ENCODE data around the gene ZNF136. TPM values are rescaled to one million over a fixed set of nuclear protein-coding genes. Genes with fewer than 3 reads are reported as not detected.
A peak's percentile ranks its signal among the peaks of the same experiment; 100 is the strongest.

Gene ZNF136
- total RNA-seq, 1 donor from 2014 or later, result 1.9 TPM

GRCh38 chr19:12137221-12137940 is 25.5 kb upstream of the ZNF136 start:
- Histone ChIP-seq H3K9me3 (peaks cover 11 to 22% of the 10 kb centered on the region in 2 donors), H3K4me1 (peaks cover 0 to 17% of the 10 kb centered on the region in 2 donors), H3K4me3 (no peak overlapping the region), H3K27me3 (no peaks in the 10 kb centered on the region), H3K27ac (no peak overlapping the region), H3K36me3 (peaks cover 32 to 55% of the 10 kb centered on the region in 2 donors)
- intact Hi-C loops (cut with DNase I), result no loop called here
- TF ChIP-seq, protein P1, sequence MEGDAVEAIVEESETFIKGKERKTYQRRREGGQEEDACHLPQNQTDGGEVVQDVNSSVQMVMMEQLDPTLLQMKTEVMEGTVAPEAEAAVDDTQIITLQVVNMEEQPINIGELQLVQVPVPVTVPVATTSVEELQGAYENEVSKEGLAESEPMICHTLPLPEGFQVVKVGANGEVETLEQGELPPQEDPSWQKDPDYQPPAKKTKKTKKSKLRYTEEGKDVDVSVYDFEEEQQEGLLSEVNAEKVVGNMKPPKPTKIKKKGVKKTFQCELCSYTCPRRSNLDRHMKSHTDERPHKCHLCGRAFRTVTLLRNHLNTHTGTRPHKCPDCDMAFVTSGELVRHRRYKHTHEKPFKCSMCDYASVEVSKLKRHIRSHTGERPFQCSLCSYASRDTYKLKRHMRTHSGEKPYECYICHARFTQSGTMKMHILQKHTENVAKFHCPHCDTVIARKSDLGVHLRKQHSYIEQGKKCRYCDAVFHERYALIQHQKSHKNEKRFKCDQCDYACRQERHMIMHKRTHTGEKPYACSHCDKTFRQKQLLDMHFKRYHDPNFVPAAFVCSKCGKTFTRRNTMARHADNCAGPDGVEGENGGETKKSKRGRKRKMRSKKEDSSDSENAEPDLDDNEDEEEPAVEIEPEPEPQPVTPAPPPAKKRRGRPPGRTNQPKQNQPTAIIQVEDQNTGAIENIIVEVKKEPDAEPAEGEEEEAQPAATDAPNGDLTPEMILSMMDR (IDR thresholded peaks at IDR 0.05), result no peak
- no peak for DNase-seq (ENCODE audit: low spot score in 2 of 2)

DNA sequence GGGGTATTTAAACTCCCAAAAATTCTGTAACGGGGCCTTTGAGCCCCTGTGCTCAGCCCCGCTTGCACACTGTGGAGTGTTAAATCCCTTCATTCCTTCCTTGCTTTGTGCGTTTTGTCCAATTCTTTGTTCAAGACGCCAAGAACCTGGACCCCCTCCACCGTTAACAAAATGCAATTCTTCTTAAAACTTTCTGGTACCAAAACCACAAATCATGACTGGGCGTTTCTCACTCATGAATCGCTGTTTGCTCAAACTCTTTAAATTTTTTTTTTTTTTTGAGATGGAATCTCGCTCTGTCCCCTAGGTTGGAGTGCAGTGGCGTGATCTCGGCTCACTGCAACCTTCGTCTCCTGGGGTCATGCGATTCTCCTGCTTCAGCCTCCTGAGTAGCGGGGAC is 23.6 kb upstream of the ZNF136 start:
- TF ChIP-seq, protein P1 (IDR thresholded peaks at IDR 0.05), result no peak
- H3K27ac ChIP-seq, result peak overlapping the region in 1 of 2 donors; percentile 78
- intact Hi-C loops (cut with DNase I), result no loop called here
- H3K4me1 ChIP-seq, result peaks cover 0 to 17% of the 10 kb centered on the region in 2 donors
- peaks cover 0 to 3% of the 10 kb centered on the region in 2 donors for H3K9me3 ChIP-seq
- peak overlapping the region; percentile 76 to 83 for H3K4me3 ChIP-seq
- no peak for DNase-seq (ENCODE audit: low spot score in 2 of 2)
- peaks cover 14 to 38% of the 10 kb centered on the region in 2 donors for H3K36me3 ChIP-seq
- no peaks in the 10 kb centered on the region for H3K27me3 ChIP-seq

- DNase-seq (ENCODE audit: low spot score in 2 of 2), result peak; percentile 87 to 98
- Histone ChIP-seq H3K36me3 (peaks cover 11 to 35% of the 10 kb centered on the region in 2 donors), H3K27me3 (no peaks in the 10 kb centered on the region), H3K9me3 (no peaks in the 10 kb centered on the region), H3K4me1 (peaks cover 0 to 17% of the 10 kb centered on the region in 2 donors), H3K27ac (peak within 1 kb of the TSS; percentile 78 to 82), H3K4me3 (peak within 1 kb of the TSS; percentile 76 to 83)
- TF ChIP-seq, protein P1 (IDR thresholded peaks at IDR 0.05), result peak in 1 of 3 experiments; percentile 2
- intact Hi-C loops (cut with DNase I), result loop anchor here (1.0 to 2.0 kb wide), 7 partner anchors 49 to 342 kb away; partner anchors contain the start of genes ZNF491 and ZNF844
These were observed 22.9 kb upstream of the ZNF136 start, which contains the start of gene ZNF20 for GRCh38 chr19:12139885-12140544. TSS of gene ZNF20 (minus strand) at chr19:12140350. CDS start at chr19:12140182, 168 bp downstream.

- peak overlapping the region; percentile 76 to 83 for H3K4me3 ChIP-seq
- H3K27me3 ChIP-seq, result no peaks in the 10 kb centered on the region
- H3K9me3 ChIP-seq, result no peaks in the 10 kb centered on the region
- H3K4me1 ChIP-seq, result peaks cover 0 to 17% of the 10 kb centered on the region in 2 donors
- TF ChIP-seq, protein P1 (IDR thresholded peaks at IDR 0.05), result peak; percentile 92 to 94 (median 93)
- peak; percentile 41 to 94 for DNase-seq (ENCODE audit: low spot score in 2 of 2)
- peaks cover 12 to 35% of the 10 kb centered on the region in 2 donors for H3K36me3 ChIP-seq
- peak overlapping the region in 1 of 2 donors; percentile 82 for H3K27ac ChIP-seq
- intact Hi-C loops (cut with DNase I), result loop anchor here (1.0 to 2.0 kb wide), 8 partner anchors 49 to 342 kb away; partner anchors contain the start of genes ZNF491 and ZNF844
These were observed 22.1 kb upstream of the ZNF136 start for GRCh38 chr19:12140545-12141404.

GRCh38 chr19:12141405-12141736 is 21.5 kb upstream of the ZNF136 start:
- Histone ChIP-seq H3K9me3 (no peaks in the 10 kb centered on the region), H3K36me3 (peaks cover 18 to 35% of the 10 kb centered on the region in 2 donors), H3K27ac (no peak overlapping the region), H3K27me3 (no peaks in the 10 kb centered on the region), H3K4me3 (peak overlapping the region in 1 of 2 donors; percentile 83), H3K4me1 (peaks cover 0 to 17% of the 10 kb centered on the region in 2 donors)
- TF ChIP-seq, protein P1 (IDR thresholded peaks at IDR 0.05), result no peak
- no peak for DNase-seq (ENCODE audit: low spot score in 2 of 2)
- intact Hi-C loops (cut with DNase I), result loop anchor here (1.0 to 2.0 kb wide), 2 partner anchors 82 to 261 kb away; no protein-coding TSS in a partner anchor

Data from ascending aorta (tissue), 2 donors.